ENCODE results near the gene MS4A4E. TPM values are rescaled to one million over a fixed set of nuclear protein-coding genes. Genes with fewer than 3 reads are reported as not detected.
A peak's percentile ranks its signal among the peaks of the same experiment; 100 is the strongest.
"Not testable (repeated sequence)": the region's sequence is repeated elsewhere in the genome, so short reads cannot be mapped to it uniquely, and the experiment has no call there.

The MS4A4E gene
- total RNA-seq, 1 experiment from 2014 or later, result not detected

DNA sequence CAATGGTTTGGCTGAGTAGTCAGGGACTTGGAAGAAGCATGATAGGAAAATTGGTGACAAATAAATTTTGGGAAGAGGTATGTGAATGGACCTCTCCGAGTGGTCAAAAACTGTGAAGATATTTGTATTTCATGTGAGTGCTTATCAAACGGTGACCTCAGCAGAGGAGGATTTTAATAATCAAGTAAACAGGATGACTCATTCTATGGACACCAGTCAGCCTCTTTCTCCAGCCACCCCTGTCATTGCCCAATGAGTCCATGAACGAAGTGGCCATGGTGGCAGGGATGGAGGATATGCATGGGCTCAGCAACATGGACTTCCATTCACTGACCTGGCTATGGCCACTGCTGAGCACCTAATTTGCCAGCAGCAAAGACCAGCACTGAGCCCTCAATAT is 21.2 kb downstream of the MS4A4E start:
- no peak for DNase-seq (ENCODE audit: low read depth)

DNA sequence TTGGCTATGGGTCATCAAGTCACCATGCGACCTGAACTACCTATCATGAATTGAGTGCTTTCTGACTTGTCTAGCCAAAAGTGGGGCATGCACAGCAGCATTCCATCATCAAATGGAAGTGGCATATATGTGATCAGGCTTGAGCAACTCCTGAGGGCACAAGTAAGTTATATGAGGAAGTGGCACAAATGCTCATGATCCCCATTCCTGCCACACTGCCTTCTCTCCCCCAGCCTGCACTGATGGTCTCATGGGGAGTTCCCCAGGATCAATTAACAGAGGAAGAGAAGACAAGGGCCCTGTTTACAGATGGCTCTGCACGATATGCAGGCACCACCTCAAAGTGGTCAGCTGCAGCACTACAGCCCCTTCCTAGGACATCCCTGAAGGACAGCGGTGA is 21.8 kb downstream of the MS4A4E start:
- no peak for DNase-seq (ENCODE audit: low read depth)

DNA sequence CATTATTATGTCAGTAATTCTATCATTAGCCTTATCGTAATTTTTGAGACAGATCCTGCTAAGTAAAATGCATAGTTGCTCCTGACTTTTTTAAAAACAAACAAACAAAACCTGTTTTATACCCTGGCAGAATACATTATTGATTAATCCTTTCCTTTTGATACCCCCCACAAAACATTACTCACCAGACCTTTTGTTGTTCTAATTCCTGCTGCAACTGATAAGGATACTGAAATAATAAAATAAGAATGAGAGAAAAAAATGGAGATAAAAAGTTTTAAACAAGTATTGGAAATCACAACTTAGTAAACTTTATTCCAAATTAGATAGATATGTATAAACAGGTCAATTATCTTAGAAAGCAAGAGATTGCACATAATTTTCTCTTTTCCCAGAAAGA is 28.6 kb downstream of the MS4A4E start:
- no peak for DNase-seq (ENCODE audit: low read depth)

DNA sequence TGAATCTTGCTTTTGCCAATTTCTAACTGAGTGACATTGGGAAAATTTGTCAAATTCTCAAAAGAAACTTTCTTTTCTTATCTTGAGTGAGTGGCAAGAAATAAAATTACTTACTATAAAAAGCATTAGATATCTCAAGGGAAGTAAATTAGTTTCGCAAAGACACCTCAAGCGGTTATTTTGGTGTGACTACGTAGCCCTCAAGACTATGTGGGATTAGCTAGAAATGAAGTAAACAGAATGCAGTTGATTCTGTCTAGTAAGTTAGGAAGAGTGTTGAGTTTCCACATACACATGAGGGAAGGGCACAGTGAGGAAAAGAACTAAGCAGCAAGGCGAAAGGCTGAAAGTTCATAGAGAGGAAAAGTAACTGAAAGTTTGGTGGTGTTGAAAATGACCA is 31.7 kb downstream of the MS4A4E start:
- no peak for DNase-seq (ENCODE audit: low read depth)

DNA sequence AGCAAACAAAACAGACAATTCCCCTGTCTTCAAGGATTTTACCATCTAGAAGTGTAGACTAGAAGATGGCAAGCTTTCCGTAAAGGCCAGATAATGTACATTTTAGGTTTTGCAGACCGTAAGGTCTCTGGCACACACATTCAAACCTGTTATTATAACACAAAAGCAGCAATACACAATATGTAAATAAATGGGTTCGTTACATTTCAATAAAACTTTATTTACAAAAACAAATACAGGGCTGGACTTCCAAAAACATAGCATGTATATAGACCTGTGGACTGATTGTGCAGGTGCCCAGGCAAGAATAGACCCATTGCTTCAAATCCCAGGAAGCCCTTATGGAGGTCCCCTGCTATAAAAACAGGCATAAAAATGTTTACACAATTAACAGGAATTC is 33.0 kb downstream of the MS4A4E start:
- DNase-seq (ENCODE audit: low read depth), result no peak

DNA sequence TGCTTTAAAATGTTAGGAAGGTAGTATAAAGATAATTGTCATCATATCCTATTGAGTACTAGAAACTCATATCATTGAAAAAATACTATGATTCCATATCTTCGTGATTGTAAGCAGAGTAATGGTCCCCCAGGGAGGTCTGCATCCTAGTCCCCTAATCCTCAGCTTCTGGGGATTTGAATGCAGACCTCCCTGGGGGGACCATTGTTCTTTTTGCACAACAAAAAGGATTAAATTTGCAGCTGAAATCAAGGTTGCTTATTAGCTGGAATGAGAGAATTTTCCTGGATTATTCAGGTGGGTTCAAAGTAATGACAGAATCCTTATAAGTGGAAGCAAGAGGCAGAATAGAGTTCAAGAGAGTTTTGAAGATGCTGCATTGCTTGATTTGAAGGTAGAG is 34.0 kb downstream of the MS4A4E start:
- no peak for DNase-seq (ENCODE audit: low read depth)

DNA sequence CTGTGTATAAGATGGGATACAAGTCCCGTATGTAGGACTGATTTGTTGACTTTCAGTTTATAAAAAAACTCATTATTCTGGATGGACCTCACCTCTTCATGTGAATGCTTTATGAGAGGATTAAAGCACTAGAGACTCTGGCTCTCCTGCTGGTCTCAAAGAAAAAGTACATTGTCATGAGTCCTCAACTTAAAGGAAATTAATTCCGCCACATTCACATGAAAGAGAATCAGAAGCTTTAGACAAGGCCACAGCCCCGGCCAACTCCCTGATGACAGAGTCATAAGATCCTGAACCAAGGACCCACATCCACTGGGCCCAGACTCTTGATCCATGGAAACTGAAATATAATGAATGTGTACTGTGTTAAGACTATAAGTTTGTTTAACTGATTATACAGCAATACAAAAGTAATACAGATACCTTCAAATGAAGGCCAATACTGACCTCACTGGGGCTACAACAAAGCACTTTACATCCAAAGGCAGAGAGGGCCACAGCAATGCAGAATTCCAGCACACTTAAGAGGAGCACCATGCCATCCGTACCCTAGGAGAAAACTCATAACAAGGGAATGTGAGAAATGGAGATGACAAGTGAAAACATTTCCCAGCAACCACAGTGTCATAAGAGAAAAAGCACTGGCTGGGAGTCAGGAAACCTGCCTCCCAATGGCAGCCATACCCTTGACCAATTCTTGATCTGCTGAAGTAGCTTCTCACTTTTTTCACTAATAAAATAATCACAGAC is 34.6 kb downstream of the MS4A4E start:
- no peak for DNase-seq (ENCODE audit: low read depth)

DNA sequence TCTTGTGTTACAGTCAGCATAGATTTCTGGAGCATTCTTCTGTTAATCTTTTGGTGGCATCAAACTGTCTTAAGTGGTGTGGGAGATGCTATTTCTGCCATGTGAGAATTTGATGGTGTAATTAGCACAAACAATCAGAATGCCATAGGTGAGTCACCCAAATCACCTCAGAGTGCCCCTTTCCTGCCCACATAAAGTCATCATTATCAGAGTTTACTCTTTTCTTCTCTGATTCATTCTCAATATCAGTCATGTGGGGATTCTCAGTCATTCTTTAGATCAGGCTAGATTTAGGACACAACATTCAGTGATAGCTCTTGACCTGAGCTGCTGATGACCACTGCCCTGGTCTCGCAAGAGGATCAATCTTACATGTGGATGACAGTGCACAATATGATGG is 36.3 kb downstream of the MS4A4E start:
- no peak for DNase-seq (ENCODE audit: low read depth)

DNA sequence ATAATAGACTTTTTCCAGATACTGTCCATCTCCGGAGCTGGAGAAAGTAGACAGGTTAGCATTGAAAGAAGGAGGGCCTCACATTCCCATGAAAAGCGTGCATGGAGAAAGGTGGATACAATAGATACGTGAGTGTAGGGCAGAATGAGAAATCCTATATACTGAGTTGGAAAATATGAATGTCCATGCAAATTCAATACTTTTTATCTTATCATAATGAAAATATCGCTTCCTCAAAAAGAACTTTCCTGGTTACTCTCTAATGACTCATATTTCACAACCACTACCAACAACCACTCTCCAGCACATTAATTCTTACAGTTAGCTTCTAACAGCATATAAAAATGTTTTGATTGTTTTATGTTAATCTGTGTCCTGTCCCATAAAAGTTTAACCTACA is 38.0 kb downstream of the MS4A4E start:
- DNase-seq (ENCODE audit: low read depth), result no peak

DNA sequence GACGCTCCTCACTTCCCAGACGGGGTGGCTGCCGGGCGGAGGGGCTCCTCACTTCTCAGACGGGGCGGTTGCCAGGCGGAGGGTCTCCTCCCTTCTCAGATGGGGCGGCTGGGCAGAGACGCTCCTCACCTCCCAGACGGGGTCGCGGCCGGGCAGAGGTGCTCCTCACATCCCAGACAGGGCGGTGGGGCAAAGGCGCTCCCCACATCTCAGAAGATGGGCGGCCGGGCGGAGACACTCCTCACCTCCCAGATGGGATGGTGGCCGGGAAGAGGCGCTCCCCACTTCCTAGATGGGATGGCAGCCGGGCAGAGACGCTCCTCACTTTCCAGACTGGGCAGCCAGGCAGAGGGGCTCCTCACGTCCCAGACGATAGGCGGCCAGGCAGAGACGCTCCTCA is 41.6 kb downstream of the MS4A4E start:
- DNase-seq (ENCODE audit: low read depth), result not testable (repeated sequence)

DNA sequence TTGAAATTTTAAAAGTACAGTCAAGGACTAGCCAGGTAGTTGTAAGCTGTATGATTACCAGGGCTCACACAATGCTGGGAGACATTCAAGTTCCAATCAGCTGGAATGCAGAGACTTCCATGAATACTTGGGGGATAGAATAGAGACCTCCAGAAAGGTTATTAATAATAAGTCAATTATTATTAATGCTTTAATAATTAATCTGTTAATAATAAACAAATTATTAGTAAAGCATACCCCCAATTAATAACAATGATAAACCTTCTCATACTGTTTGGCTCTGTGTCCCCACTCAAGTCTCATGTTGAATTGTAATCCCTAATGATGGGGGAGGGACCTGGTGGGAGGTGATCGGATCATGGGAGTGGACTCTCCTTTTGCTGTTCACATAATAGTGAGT is 45.5 kb downstream of the MS4A4E start:
- DNase-seq (ENCODE audit: low read depth), result no peak

DNA sequence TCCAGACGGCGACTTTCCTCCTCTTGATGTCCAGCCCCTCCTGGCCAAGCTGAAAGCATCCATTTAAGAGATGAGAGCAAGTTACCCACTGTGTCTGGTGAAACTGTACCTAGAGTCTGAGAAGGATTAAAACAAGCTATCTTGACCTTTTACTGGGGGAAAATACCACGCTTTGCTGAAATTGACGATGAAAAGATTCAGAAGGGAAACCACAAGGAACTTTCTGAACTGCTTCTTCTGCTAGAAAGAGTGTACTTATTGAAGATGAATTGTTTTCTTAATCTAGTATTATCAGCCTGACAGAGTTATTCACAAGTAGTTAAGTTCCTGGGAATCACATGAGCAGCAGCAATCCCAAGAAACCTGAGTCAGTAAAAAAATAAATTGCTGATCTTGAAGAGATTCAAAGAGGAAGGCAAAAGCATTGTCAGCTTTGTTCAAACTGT is 47.0 kb downstream of the MS4A4E start:
- DNase-seq (ENCODE audit: low read depth), result no peak

DNA sequence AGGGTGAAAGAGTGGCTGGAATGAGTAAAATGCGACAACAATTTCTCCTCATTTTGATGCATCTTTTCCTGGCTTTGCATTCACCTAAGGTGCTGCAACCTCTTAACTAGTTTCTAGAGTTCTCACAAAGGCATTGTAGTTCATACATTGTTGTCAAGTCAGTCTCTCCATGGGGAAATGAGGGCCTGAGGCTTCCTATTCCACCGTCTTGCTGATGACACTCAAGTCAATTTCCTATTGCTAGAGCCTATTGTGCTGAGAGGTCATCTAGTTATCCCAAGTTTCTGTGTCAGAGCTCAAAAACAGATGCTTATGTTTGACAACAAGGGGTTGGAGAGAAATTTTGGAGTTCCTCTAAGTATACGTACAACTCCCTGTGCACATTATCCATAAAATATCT is 48.4 kb downstream of the MS4A4E start:
- no peak for DNase-seq (ENCODE audit: low read depth)

DNA sequence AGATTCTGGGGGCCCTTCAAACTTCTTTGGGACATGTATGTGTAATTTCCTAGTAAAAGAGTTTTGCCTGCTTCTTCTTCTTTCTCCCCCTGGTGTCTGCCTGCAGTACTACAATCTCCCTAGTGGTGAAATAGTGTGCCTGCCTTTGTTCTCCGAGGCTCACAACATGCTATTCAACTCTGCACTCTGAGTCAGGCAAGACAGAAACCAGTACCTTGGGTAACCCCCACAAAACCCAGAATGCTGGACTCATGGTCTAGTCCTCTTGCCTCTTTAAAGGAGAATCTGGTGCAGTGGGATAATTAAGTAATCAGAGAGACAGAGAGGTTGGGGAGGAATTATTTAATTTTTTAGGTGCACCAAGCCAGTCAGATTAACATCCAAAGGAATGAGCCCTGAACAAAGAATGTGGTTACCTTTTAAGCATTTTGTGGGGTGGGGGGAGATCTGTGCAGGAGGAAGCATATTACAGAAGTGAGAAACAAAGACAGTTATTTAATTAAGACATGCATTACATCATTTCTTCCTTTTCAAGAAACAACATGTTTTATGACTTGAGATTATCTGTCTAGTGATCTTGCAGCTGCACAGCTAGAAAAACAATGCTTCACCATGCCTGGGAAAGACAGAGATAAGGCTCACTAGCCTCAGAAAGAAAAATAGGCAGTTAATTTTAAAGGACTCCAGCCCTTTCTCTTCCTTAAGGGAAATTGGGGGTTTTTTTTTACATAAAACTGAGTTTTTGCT is 49.1 kb downstream of the MS4A4E start:
- peak; percentile 7 for DNase-seq (ENCODE audit: low read depth)

DNA sequence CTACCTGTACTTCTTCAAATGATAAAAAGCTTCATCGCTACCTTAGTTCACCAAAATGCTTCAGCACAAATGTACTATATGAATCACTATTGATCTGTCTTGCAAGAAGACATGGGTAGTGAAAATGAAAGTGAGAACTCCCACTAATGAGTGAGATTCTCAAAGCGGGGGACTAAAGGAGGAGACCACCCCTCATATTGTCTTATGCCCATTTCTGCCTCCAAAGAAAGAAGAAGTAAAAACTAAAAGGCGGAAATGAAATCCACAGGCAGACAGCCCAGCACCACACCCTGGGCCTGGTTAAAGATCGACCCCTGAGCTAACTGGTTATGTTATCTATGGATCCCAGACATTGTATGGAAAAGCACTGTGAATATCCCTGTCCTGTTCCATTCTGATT is 50.4 kb downstream of the MS4A4E start:
- DNase-seq (ENCODE audit: low read depth), result not testable (repeated sequence)

DNA sequence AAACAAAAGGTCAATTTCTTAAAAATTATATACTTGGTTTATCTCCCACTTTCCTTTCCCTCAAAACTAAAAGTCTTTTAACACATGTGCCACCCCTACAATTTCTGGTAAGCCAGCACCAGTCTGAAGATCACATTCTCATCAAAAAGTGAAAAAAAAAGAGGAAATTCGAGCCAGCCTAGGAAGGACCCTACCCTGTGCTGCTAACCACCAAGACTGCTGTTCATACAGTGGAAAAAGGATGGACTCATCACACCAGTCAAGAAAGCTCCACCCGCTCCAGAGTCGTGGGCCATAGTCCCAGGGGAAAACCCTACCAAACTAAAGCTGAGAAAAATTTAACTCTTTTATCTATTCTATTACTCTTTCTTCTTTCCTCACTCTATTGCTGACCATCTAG is 54.5 kb downstream of the MS4A4E start:
- DNase-seq (ENCODE audit: low read depth), result not testable (repeated sequence)

DNA sequence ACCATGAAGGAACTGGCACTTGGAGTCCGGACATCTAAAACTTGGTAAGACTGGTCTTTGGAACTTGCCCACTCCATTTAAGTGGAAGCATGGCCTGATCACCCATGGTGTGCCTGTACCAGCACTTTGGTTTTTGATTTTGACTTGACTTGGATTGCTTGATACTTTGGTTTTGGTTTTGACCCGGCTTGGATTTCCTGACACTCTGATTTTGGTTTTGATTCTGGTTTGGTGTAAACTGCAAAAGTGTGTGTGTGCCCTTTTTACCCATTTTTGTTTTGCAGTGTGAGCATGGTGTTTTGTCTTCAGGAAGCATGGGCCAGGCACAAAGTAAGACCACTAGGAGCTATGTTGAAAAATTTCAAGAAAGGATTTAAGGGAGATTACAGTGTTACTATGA is 56.8 kb downstream of the MS4A4E start:
- not testable (repeated sequence) for DNase-seq (ENCODE audit: low read depth)

DNA sequence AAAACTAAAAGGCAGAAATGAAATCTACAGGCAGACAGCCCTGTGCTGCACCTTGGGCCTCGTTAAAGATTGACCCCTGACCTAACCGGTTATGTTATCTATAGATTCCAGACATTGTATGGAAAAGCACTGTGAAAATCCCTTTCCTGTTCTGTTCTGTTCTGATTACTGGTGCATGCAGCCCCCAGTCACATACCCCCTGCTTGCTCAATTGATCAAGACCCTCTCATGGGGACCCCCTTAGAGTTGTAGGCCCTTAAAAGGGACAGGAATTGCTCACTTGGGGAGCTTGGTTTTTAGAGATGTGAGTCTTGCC is 57.5 kb downstream of the MS4A4E start:
- not testable (repeated sequence) for DNase-seq (ENCODE audit: low read depth)

DNA sequence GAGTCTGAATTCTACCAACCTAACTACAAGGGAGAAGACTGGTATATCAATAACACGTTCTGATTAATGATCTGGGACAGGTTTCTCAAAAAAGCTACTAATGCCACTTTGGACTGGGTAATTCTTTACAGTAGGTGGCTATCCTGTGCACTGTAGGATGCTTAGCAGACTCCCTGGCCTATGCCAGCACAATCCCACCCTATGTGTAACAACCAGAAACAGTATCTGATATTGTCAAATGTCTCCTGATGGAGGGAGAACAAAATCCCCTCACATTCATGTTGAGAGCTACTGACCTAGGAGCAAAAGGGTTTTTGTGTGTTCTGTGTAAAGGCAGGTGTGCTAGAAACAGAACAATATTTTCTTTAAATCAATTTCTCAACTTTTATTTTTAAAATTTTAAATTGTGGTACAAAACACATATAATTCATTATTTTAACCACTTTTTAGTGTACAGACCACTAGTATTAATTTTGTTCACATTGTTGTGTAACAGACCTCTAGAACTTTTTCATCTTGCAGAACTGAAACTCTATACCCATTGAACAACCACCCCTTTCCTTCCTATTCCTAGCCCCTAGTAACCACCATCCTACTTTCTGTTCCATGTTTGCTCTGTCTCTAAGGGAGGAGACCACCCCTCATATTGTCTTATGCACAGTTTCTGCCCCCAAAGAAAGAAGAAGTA is 58.0 kb downstream of the MS4A4E start:
- no peak for DNase-seq (ENCODE audit: low read depth)

DNA sequence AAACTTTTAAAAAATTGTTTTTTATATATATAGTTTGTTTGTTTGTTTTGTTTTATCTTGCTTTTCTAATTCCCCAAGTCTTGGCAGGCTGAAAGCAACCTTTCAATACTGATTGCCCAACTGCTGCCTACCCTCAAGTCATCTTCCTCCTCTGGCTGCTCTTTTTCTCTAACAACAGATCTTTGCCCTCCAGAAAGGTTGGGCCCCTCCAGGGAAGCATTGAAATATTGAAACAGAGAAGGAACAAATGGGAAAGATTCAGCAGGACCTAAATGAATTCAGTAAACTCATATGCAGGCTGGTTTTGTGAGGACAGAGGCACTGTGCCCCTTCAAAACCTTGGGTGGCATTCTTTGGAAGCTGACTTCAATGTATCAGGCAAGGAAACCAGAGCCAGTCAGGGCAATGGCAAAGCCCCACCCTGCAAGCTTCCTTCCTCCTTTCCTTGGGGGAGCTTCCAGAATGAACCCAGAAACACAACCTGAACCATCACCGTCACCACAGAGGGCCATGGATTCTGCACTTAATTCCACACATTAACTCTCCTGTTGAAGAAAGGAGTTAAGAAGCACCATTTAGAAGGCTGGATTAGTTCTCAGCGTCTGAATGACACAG is 59.2 kb downstream of the MS4A4E start:
- no peak for DNase-seq (ENCODE audit: low read depth)

DNA sequence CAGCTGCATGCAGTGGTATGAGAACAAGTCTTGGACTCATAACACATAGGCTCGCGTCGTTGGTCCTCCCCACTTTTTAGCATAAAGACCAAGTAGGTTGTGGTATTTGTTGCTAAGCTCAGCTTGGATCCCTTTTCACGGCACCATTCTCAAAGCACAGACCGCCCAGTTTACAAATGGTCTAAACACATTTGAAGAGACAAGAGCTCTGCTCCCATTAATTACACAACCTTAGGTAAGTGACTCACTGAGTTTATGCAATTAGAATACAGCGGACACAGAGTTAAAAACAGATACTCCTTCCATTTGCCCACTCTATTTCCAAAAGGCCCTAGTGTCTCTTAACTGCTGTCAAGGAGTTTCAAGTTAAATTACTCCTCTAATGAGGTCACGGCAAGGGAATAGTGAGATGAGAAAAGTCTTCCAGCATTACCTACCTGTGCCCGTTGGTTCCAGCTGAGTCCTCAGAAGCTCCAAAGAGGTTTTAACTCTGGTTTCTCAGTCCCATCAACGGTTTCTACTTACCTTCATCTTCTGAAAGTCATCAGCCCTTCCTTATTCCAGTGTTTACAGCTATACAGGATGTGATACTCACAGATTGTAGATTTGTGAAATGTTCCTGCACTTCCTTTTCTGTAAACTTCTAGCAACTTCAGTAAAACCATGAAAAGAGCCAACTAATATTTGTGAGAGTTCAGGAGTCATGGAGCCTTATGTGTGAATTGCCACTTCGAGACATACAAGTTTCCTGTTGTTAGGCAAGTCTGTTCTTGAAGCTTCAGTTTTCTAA is 60.2 kb downstream of the MS4A4E start, which contains the start of gene MS4A6A:
MS4A6A (minus strand) TSS at position 543 of the 790 bp plus-strand sequence. CDS start 1,356 bp downstream, outside the sequence.
- DNase-seq (ENCODE audit: low read depth), result no peak
